Epithelial cell of esophagus (primary cell): Measurements from ENCODE around the gene TMEM150B.
A peak's percentile ranks its signal among the peaks of the same experiment; 100 is the strongest.

Experiments
- DNase-seq: peaks from one replicate; pipeline ENCODE4 v3.0.0; 2010; ENCODE audit warnings: low read depth
- H3K4me3 ChIP-seq: 2 replicates; pipeline ENCODE4 v1.5.1; 2011; ENCODE audit warnings: mild to moderate bottlenecking, low read length, control low read depth
- CTCF ChIP-seq: IDR thresholded peaks from 2 replicates; pipeline ENCODE4 v1.5.1; 2011; ENCODE audit warnings: low read depth, mild to moderate bottlenecking, low read length, control low read depth, inconsistent platforms; ENCODE audit not compliant: insufficient read depth; ENCODE audit errors: missing control alignments

The TMEM150B gene

GRCh38 chr19:55297267-55297666 is 27.9 kb downstream of the TMEM150B start:
- no peak for DNase-seq
- no peak for TF ChIP-seq CTCF
- no peak overlapping the region for H3K4me3 ChIP-seq

- no peak for DNase-seq
- H3K4me3 ChIP-seq = no peak overlapping the region
- TF ChIP-seq CTCF = no peak
These were observed 35.9 kb downstream of the TMEM150B start for GRCh38 chr19:55289117-55289796.

- no peak for TF ChIP-seq CTCF
- no peak overlapping the region for H3K4me3 ChIP-seq
- no peak for DNase-seq
These were observed 37.6 kb downstream of the TMEM150B start for GRCh38 chr19:55287361-55288079.

GRCh38 chr19:55285229-55285890 is 39.8 kb downstream of the TMEM150B start:
- no peak overlapping the region for H3K4me3 ChIP-seq
- DNase-seq = no peak
- no peak for TF ChIP-seq CTCF

- H3K4me3 ChIP-seq = peak overlapping the region; percentile 18
- no peak for TF ChIP-seq CTCF
- no peak for DNase-seq
These were observed 40.6 kb downstream of the TMEM150B start for GRCh38 chr19:55284405-55285058.

GRCh38 chr19:55283548-55284377 is 41.4 kb downstream of the TMEM150B start, which contains the start of gene BRSK1:
BRSK1 (plus strand) TSS chr19:55283997; CDS start chr19:55284443, 446 bp downstream.
- DNase-seq = no peak
- no peak for TF ChIP-seq CTCF
- peak within 1 kb of the TSS; percentile 18 for H3K4me3 ChIP-seq
